Glomerular endothelial cell (primary cell): Measurements from ENCODE around the gene PPARA. TPM values are rescaled to one million over a fixed set of nuclear protein-coding genes. Genes with fewer than 3 reads are reported as not detected.
"Not testable (repeated sequence)": the region's sequence is repeated elsewhere in the genome, so short reads cannot be mapped to it uniquely, and the experiment has no call there.

Experiments
- DNase-seq: peaks from one replicate; pipeline ENCODE4 v3.0.0-alpha.2; 2011; ENCODE audit warnings: low read depth, low spot score; ENCODE audit errors: extremely low read depth
- total RNA-seq: library from RNA; depleted of rRNA; stranded (reverse); fragments of >200 nt; gene quantifications from 2 replicates; pipeline ENCODE4 v1.2.3, GENCODE V29; 2015

Gene PPARA
- total RNA-seq, 1 donor from 2014 or later: 7.0 TPM

DNA sequence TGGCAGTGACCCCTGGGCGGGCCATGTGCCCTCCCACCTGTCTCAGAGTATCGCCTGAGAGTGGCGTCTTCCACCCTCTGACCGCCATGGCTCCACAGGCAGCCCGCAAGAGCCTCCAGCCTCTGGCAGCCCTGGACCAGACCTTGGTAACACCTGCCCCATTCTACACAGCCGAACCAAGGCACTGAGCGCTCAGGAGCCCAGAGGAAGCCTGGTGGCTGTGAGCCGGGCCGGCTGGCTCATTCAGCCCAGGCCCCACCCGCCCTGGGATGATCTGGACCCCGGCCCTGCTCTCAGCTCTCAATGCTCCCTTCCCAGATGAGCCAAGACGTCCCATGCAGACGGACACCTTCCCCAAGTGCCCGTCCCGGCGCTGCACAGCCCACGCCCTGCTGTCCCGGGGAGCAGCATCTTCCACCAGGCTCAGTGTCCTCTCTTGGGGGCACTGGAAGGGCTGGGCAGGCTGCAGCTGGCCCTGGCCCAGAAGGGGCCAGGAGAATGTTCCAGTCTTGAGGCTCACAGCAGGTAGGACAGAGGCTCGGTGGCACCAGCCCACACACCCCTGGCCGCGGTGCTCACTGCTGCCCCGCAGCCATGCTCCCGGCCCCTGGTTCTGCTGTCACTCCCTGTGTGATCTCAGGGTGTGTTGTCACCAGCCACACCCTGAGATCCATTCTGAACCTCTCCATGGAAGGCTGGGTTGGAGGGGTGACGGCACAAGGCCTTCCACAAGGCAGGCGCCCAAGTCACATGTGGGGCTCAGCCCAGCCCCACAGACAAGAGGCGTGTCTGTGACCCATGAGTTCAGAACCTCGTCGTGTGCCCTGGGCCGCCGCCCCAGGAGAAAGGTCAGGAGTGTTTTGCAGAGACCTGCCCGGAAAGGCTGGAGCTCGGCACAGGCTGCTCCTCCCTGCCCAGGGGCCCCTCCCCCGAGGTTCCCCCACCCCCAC, 24.2 kb upstream of the PPARA start:
- no peak for DNase-seq

DNA sequence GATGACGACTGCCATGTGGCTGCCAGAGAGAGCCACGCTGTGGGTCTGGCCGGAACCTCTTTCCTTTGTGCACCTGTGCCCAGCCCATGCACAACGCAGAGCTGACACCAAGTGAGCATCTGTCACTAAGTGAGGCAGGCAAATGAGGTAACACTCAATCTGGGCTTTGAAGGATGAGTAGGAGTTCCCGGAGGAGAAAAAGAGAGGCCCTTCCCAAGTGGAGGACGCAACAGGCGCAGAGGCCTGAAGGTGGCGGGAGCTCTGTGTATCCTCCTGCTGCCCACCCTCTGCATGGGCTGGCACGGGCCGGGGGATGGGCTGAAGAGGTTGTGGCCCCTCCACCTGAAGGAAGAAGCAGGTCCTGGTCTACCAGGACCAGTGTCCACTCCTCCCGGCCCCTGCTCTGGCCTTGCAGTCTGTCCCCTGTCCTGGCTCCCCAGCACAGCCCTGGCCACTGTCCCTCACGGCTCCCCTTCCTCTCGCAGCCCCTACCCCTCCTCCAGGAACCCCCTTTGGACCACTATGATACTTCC, 23.4 kb upstream of the PPARA start:
- DNase-seq: no peak

DNA sequence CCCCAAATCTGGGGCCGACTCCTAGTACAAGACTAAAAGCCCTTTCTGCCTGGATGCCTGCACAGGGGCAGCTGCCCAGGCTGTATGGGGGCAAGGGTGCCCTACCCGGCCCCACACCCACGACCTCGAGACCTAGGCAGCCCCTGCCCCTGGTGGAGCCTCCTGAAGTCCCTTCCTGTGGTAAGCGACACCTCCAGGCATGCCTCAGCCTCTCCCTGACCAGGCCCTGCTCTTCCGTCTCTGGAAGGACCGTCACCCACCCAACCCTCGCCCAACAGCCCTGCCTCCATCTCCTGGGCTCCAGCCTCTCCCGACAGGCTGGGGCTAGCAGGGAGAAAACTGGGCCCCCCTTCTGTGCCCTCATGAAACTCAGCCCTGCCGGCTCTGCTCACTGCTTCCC, 22.8 kb upstream of the PPARA start:
- no peak for DNase-seq

DNA sequence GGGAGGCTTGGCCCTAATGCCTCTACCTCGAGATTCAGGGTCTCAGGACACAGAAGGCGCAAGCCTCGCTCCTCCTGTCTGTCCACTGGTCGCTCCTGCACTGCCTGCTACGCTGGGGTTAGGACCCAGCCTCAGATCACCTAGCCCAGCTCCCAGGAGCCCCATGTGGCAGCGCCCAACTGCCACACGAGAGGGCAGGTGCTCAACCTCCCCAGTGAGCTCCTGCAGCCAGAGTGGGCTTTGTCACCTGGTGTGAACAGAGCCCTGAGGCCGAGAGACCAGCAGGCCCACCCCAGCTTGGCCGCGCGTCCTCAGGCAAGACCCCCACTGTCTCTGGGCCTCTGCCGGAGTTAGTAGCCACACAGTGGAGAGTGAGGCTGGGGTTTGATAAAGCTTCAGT, 21.7 kb upstream of the PPARA start:
- no peak for DNase-seq

DNA sequence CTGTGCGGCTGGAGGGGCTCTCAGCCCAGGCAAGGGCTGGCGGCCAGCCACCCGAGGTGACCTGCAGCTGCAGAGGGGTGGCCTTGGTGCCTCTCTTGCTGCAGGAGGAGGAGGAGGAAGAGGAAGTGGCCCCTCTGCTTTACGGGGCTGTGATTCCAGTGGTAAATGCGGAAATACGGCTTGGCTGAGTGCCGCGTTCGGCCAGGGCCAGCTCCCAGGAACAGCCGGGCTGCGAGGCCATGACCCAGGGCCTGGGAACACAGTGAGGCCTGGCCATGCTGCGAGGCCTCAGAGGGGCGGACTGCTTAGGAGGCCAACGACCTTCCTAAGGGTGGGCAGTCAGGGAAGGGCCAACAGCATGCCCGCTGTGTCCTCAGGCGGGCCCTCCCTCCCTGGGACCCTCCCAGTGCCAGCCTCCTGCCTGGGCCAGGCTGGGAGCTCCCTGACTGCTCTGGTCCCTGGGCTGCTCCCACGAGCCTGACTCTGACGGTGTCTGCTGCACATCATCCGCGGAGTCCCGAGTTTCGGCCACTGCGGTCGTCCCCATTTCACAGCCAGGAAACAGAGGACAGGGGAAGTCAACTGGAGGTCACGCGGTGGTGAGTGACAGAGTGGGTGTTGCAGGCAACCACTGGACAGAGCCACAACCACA, 20.8 kb upstream of the PPARA start:
- no peak for DNase-seq

DNA sequence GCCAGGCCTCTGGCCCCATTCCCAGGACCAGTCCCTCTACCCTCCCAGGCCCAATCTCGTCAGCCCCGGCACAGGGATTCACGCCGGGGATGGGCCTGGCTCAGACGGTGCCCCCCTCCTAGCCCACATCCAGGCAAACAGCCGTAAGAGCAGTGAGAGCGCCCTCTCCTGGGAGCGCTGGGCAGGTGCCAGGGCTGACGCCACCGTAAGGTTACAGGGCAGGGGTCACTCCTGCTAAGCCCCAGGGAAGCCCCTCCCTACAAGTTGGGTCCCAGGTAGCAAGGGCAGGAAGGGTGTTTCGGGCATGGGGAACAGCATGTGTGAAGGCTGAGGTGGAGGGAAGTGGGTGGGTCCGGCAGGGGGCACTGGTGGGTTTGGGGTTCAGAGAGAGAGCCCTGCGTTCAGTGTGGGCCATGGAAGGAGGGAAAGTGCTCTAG, 19.2 kb upstream of the PPARA start:
- DNase-seq: no peak

DNA sequence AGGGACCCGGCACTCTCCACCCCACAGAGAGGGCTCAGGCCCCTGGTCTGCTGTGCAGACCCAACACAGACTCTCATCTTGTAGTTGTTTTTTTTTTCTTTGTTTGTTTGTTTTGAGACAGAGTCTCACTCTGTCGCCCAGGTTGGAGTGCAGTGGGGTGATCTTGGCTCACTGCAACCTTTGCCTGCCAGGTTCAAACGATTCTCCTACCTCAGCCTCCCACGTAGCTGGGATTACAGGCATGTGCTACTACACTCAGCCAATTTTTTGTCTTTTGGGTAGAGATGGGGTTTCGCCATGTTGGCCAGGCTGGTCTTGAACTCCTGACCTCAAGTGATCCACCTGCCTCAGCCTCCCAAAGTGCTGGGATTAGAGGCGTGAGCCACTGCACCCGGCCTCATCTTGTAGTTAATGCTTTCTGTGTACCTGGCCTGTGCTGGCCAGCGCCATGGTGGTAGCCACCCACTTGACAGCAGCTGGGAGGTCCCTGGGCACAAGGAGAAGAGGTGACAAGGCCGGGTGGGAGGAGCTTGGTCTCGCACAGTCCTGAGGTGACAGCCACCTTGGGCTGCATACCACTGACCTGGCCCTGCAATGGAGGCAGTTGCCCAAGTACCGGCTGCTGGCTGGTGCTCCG, 18.0 kb upstream of the PPARA start:
- DNase-seq: not testable (repeated sequence)

DNA sequence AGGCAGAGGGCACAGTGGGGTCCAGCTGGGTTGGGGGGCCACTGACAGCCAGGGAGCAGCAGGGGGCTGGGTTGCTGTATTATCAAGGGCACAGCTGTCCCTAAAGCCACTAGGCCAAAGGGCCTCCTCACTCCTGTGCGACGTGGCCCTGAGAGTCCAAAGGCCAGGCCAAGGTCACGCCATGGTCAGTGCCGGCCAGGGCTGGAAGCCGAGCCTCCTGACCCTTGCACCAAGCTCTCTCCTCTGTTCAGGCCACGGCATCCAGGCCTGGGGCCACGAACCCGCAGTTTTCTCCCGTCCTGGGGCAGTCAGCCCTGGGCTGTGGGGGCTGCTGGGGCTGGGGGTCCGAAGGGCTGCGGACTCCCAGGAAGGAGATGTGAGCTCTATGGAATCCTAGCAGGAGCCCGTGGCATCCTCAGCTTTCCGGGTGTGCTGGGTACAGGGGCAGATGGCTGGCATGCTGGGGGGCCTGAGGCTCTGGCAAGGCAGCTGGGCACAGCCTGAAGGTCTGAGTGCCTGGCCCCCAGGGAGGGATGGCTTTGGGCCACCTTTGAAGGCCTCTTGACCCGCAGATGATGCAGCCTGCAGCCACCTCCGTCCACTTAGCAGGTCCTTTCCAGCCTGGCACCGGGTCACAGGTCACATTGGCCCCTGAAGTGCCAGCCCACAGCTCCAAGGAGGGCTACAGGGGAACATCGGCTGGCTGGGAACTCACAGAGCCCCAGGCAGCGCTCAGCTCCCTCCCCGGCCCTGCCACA, 17.3 kb upstream of the PPARA start:
- no peak for DNase-seq

DNA sequence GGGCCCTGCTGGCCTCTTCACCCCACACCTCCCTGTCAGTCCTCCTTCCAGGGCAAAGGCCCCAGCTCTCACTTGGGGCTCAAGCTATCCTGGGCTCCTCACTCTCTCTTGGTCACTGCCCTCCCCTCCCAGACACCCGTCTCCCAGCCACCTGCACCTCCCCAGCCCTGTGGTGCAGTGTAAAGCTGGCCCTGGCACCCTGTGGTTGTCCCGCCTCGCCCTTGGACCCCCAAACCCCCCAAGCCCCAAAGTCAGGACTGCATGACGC, 16.8 kb upstream of the PPARA start:
- no peak for DNase-seq

DNA sequence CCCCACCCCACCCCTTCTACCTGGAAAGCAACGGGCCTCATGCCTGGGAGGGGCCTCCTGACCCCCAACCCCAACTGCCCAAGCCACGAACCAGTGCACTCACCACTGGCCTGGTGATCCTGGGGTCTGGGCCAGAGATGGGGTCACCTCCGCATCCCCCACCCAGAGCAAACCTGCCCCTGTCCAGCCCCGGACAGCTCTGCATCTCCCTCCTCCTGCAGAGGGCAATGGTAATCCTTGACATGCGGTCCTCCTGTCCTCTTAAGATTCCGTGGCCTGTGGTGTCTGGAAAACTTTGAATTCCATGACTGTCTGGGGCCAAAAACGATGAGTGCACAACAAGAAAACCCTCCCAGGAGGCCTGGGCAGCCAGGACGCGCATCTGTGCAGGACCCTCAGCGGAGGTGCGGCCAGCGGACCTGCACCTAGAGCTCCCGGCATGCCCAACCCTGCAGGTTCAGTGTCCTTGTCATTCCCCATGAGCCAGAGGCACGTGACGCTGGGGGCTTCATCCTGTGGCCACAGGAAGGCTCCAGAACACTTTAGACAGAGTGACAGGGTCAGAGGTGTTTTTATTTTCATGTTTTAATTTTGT, 16.1 kb upstream of the PPARA start:
- no peak for DNase-seq

DNA sequence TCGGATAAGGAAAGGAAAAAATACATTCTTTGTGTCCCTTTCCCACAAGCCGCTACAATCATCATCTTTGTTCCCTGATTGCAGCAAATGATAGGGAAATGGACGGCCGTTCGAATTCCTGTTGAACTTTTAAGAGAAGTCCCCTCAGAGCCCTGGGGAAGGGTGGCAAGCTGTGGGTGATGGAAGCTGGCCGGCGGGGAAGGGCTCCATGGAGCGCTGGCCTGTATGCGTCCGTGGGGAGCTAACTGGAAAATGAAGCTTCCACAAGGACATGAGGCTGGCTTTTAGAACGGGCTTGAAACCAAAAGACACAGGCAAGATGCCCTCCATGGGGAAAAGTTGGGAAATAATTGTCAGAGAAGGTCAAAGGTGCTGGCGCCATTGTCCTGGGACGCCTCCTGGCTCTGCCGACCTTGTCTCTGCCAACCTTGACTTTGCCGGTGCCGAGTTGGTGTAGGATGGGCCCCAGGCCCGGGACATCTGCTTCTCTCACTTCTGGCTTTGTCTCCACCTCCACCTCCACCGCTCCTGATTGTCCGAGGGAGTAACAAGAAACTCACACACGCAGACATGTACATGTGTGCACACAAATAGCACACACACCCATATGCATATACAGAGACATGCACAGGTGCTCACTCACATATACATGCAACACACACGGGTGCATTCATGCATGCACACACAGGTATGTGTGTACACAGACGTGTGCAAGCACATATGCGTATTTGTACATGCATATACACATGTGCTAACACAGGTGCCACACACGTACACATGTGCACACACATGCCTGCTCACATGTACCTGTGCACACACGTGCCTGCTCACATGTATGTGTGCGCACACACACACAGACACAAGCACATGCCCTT, 14.5 kb upstream of the PPARA start:
- DNase-seq: no peak

DNA sequence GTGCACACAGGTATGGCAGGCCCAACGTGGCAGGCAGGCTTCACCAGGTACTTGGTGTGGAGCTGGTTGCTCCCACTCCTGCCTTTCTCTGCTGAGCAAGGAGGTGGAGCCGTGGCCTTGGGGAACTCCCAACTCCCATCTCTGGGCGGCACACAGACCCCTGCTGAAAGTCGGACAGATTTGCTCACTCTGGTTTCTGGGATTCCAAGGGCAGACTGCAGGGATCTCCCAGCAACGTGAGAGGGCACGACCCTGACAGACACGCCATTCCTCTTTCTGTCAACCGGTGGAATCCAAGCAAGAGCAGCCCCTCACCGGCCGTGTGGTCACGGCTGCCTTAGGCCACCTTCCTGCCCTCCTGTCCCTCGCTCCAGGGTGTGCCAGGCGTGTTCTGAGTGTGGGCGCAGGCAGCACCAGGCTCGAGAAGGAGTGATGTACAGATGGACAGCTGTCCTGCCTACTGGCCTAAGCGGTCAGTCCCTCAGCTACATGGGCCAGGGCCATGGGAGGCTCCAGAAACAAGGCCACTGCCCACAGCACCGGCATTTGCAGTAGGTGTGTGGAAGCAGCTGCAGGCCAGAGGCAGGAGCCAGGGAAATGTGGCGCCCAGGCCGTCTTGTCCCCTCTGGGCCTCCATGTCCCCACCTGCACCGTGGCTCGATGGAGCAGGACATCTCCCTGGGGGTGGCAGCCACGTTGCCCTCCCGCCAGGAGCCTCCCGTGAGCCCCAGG, 13.7 kb upstream of the PPARA start:
- DNase-seq: no peak

DNA sequence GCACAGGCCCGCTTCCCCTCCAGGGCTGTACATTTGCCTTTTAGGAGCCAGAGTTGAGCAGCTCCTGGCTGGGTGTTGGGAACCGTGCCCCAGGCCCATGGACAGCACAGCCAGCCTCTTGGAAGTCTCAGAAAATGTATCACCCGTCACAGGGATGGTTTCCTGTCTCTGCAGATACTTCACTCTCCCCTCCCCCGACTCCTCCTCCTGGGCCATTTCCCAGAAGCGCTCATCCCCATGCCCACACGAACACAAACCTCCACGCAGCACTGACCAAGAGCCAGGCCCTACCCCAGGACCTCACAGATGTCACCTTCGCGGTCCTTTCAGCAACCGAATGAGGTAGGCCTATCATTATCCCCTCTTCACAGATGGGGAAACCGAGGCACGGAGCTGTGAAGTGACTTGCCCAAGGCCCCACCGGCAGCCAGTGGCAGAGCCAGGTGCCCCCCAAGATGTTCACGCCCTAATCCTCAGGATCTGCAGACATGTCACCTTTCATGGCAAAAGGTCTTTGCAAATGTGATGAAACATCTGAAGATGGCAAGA, 13.0 kb upstream of the PPARA start:
- no peak for DNase-seq

DNA sequence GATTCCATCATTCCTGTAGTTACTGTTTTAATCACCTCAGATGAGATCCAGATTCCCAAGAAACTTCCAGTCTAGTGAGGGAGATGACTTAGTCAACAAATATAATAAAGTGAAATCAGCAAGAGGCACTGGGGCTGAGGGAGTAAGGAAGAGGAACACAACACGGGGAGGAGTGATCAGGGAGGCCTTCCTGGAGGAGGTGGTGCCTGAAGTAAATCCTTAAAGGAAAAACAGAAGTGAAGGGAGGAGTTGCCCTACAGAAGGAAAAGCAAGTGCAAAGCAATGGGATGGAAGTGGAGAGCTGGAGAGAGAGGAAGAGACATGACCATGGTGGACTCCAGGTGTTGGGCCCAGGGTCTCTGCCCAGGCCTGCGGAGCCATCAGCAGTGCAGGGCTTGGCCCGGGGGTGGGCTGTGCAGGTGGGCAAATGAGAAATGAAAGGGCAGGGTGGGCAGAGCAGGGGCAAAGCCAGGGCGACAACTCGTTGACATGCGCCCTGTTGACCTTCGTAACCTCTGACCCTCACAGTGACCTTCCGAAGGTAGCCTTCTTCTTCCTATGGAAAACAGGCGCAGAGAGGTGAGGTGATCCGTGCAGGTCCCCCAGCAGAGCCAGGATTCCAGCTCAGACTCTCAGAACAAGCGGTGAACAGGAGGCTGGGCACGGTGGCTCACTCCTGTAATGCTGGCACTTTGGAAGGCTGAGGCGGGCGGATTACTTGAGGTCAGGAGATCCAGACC, 12.1 kb upstream of the PPARA start:
- DNase-seq: no peak

DNA sequence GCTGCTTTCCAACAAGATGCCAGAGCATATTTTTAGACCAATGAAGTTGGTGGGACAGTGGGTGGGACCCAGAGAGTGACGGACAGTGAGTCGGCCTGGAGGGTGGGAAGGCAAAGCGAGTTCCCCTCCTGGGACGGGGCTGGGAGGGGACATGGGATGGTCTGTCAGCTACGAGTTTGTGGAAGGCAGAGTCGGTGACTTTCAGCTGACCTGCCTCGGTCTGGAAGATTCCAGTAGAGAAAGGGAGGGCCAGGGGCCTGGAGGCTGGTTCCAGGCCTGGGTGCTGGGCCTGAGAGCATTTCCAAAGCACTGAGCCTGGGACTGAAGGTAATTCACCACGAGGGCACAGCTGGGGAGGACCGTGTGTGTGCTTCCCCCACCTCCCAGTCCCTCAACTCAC, 10.9 kb upstream of the PPARA start:
- DNase-seq: not testable (repeated sequence)

DNA sequence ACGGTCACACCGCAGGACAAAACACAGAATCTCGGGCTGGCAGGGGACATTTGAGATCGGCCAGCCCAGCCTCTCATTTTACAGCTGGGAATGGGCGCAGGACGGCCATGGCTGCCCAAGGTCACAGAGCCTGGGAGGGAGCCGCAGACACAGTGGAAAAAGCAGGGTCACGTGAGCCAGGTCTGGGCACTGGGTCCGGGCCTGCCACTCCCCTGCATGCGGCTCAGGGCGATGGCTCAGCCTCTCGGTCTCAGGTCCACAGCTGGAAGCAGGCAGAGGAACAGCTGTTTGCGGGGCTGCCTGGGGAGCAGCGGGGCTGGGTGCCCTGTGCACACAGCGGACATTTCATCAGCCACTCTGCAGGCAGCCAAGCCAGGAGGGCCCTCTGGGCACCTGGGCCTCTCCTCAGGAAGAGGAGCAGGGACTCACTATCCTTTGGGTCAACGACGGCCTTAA, 10.4 kb upstream of the PPARA start:
- DNase-seq: no peak

DNA sequence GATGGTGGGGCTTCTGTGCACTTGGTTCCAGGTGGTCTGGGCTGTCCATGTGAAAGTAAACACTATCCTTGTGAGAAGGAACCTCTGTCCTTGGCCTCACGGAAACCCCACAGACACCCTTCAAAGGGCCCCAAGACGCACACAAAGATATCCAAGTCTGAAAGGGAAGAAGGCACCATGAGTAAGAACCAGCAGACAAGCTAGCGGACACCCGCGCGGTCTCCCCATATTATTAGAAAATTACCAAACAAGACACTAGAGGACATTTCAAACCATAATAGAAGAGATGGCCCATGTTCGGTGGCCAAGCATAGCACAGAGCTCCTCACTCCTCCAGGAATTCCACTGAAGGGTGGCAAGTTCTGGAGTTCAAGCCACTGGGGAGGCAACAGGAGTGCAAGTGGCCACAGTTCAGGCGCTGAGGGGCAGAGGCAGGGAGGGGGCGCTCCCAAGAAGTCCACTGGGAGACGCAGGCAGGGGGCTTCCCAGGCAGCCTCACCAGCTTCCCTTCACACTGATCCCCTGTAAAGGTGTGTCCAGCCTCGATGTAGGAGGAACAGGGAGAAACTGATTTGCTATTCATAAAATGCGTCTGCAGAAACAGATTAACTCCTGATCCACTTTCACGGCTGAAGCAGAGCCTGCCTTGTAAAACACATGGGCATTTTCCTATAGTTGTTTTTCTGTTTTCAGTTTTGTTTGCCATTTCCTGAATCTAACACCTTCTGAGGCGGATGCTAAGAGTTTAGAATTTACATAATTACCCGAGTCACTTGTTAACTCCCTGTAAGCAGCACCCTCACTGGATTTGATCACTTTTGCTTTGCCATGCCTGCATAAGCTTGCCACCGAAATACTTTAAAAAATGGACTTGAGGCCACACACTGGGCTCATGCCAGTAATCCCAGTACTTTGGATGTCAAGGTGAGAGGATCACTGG, 9.1 kb upstream of the PPARA start:
- no peak for DNase-seq
